TTC549 (cell line): ENCODE measurements around the gene RFTN2.

Experiments used
- FAIRE-seq: peaks from 2 replicates; lab custom pipeline; 2012; peaks lifted over from hg19 to GRCh38; lab: Jason Lieb, UNC

The RFTN2 gene

DNA sequence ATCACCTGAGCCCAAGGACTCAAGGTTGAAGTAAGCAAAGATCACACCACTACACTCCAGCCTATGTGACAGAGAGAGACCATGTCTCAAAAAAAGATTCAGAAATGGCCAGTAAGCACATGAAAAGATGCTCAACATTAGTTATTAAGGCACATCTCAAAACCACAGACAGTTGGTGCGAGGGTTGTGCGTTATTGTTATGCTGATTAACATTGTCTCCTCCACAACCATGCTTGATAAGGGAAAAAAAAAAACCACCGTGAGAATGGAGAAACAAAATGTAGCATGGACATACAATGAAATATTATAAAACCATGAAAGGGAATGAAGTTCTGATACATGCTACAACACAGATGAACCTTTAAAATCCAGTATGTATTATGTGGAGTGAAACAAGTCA lies 132.2 kb downstream of the RFTN2 start:
- no peak for FAIRE-seq

DNA sequence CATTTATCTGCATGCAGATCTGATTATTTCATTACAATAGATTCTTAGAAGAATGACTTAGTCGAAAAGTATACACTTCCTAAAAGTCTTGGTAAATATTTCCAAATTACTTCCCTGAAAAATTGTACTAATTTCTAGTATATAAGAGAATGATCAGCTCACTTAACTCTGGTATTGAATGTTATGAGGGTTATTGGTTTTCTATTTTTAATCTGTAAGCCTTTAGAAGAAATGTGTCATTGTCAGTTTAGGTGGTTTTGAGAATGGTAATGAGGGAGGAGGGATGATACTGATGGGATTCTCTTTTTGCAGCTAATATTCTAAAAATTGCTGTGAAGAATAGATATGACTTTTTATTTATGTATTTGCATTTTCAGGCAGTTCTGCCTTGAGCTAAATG lies 135.7 kb downstream of the RFTN2 start:
- no peak for FAIRE-seq

DNA sequence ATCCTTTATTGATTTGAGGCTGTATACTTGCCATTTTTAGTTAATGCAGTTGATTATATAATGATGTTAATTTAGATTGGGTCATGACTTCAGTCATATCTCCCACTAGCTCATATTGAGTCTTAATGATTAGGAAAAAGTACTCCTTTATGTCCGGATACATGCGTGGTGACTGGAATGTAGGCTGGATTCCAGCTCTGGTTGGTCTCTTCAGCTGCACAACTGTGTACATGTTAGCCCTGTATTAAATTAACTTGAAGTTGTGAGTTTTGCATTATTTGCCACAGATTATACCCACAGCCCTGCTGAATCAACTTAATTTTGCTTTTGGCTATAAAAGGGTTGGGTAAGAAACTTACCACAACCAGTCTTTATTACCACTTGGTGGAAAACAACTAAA lies 137.0 kb downstream of the RFTN2 start:
- no peak for FAIRE-seq
